ENCODE measurements around the gene ST8SIA6. TPM values are rescaled to one million over a fixed set of nuclear protein-coding genes. Genes with fewer than 3 reads are reported as not detected.
A peak's percentile ranks its signal among the peaks of the same experiment; 100 is the strongest.

The ST8SIA6 gene
- total RNA-seq, 2 experiments from 2014 or later = 0.19 to 0.34 TPM

- H3K36me3 ChIP-seq (ENCODE audit: insufficient read depth, low read length) = no peaks in the 10 kb centered on the region
- H3K9me3 ChIP-seq (ENCODE audit: control insufficient read depth in 1 of 2, insufficient read depth in 1 of 2, low read length in 2 of 2) = no peaks in the 10 kb centered on the region
- no peak overlapping the region for H3K4me3 ChIP-seq (ENCODE audit: low read length)
- H3K36me3 Mint-ChIP-seq (ENCODE audit: low read depth) = no peaks in the 10 kb centered on the region
- H3K27ac Mint-ChIP-seq = no peak overlapping the region
- ATAC-seq (ENCODE audit: poor library complexity) = no peak
- H3K27me3 Mint-ChIP-seq = no peaks in the 10 kb centered on the region
- peaks cover 6% of the 10 kb centered on the region for H3K4me1 ChIP-seq (ENCODE audit: insufficient read depth, low read length)
- H3K4me1 Mint-ChIP-seq (ENCODE audit: low read depth) = peaks cover 37% of the 10 kb centered on the region
- POLR2A ChIA-PET = interaction anchor here (2.7 kb wide), 1 partner anchor 16 kb away, joined by 17 read pairs; no protein-coding TSS in a partner anchor
- no peak overlapping the region for H3K27ac ChIP-seq (ENCODE audit: low read depth in 1 of 2, low read length in 2 of 2)
- no peaks in the 10 kb centered on the region for H3K9me3 Mint-ChIP-seq
- H3K27me3 ChIP-seq (ENCODE audit: control insufficient read depth in 1 of 2, insufficient read depth in 2 of 2, low read length in 2 of 2) = no peaks in the 10 kb centered on the region
- DNase-seq = no peak
- intact Hi-C loops (cut with DNase I, micrococcal nuclease) = no loop called here
- no peak overlapping the region for H3K4me3 Mint-ChIP-seq
- CTCF ChIA-PET = no interaction called here
- TF ChIP-seq, protein P1, sequence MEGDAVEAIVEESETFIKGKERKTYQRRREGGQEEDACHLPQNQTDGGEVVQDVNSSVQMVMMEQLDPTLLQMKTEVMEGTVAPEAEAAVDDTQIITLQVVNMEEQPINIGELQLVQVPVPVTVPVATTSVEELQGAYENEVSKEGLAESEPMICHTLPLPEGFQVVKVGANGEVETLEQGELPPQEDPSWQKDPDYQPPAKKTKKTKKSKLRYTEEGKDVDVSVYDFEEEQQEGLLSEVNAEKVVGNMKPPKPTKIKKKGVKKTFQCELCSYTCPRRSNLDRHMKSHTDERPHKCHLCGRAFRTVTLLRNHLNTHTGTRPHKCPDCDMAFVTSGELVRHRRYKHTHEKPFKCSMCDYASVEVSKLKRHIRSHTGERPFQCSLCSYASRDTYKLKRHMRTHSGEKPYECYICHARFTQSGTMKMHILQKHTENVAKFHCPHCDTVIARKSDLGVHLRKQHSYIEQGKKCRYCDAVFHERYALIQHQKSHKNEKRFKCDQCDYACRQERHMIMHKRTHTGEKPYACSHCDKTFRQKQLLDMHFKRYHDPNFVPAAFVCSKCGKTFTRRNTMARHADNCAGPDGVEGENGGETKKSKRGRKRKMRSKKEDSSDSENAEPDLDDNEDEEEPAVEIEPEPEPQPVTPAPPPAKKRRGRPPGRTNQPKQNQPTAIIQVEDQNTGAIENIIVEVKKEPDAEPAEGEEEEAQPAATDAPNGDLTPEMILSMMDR (IDR thresholded peaks at IDR 0.05) = no peak
These were observed 42.1 kb downstream of the ST8SIA6 start for GRCh38 chr10:17412323-17412722.

GRCh38 chr10:17410907-17411306 lies 43.5 kb downstream of the ST8SIA6 start:
- Histone ChIP-seq H3K36me3 (ENCODE audit: insufficient read depth, low read length) (no peaks in the 10 kb centered on the region), H3K9me3 (ENCODE audit: control insufficient read depth in 1 of 2, insufficient read depth in 1 of 2, low read length in 2 of 2) (no peaks in the 10 kb centered on the region), H3K4me1 (ENCODE audit: insufficient read depth, low read length) (peaks cover 6% of the 10 kb centered on the region), H3K27me3 (ENCODE audit: control insufficient read depth in 1 of 2, insufficient read depth in 2 of 2, low read length in 2 of 2) (no peaks in the 10 kb centered on the region), H3K27ac (ENCODE audit: low read depth in 1 of 2, low read length in 2 of 2) (no peak overlapping the region), H3K4me3 (ENCODE audit: low read length) (no peak overlapping the region)
- H3K27me3 Mint-ChIP-seq = no peaks in the 10 kb centered on the region
- no peak overlapping the region for H3K4me3 Mint-ChIP-seq
- H3K27ac Mint-ChIP-seq = no peak overlapping the region
- ChIA-PET CTCF (no interaction called here), POLR2A (interaction anchor here (2.7 to 3.2 kb wide), 2 partner anchors 15 to 18 kb away, joined by 15 to 17 read pairs; no protein-coding TSS in a partner anchor)
- H3K36me3 Mint-ChIP-seq (ENCODE audit: low read depth) = no peaks in the 10 kb centered on the region
- TF ChIP-seq, protein P1 (IDR thresholded peaks at IDR 0.05) = no peak
- DNase-seq (no peak), ATAC-seq (ENCODE audit: poor library complexity) (no peak)
- H3K4me1 Mint-ChIP-seq (ENCODE audit: low read depth) = peaks cover 37% of the 10 kb centered on the region
- no peaks in the 10 kb centered on the region for H3K9me3 Mint-ChIP-seq
- intact Hi-C loops (cut with DNase I, micrococcal nuclease) = loop anchor here in 1 of 2 experiments (1.0 to 2.0 kb wide), 2 partner anchors 19 to 332 kb away; no protein-coding TSS in a partner anchor

- Histone ChIP-seq H3K27ac (ENCODE audit: low read depth in 1 of 2, low read length in 2 of 2) (no peak overlapping the region), H3K27me3 (ENCODE audit: control insufficient read depth in 1 of 2, insufficient read depth in 2 of 2, low read length in 2 of 2) (no peaks in the 10 kb centered on the region), H3K9me3 (ENCODE audit: control insufficient read depth in 1 of 2, insufficient read depth in 1 of 2, low read length in 2 of 2) (no peaks in the 10 kb centered on the region), H3K36me3 (ENCODE audit: insufficient read depth, low read length) (no peaks in the 10 kb centered on the region), H3K4me1 (ENCODE audit: insufficient read depth, low read length) (peaks cover 6% of the 10 kb centered on the region), H3K4me3 (ENCODE audit: low read length) (no peak overlapping the region)
- peak; percentile 92 for ATAC-seq (ENCODE audit: poor library complexity)
- TF ChIP-seq, protein P1 (IDR thresholded peaks at IDR 0.05) = peak; percentile 74
- ChIA-PET CTCF (interaction anchor here (0.6 to 2.7 kb wide), 8 partner anchors 9 to 42 kb away, joined by 3 to 32 read pairs (median 4); no protein-coding TSS in a partner anchor), POLR2A (interaction anchor here (0.6 to 3.8 kb wide), 7 partner anchors 17 to 383 kb away, joined by 3 to 41 read pairs (median 5); partner anchors contain the start of gene ST8SIA6)
- Mint-ChIP-seq H3K9me3 (no peaks in the 10 kb centered on the region), H3K4me3 (no peak overlapping the region), H3K27ac (peak overlapping the region; percentile 56), H3K27me3 (no peaks in the 10 kb centered on the region), H3K4me1 (ENCODE audit: low read depth) (peaks cover 29% of the 10 kb centered on the region), H3K36me3 (ENCODE audit: low read depth) (no peaks in the 10 kb centered on the region)
- intact Hi-C loops (cut with DNase I, micrococcal nuclease) = loop anchor here in 1 of 2 experiments (1.0 to 2.0 kb wide), 2 partner anchors 21 to 66 kb away; no protein-coding TSS in a partner anchor
- peak in 4 of 14 experiments; percentile 41 to 65 (median 62) for DNase-seq
These were observed 45.1 kb downstream of the ST8SIA6 start for GRCh38 chr10:17409170-17409733.

All from CD4-positive, alpha-beta T cell (primary cell).